Prostate gland (tissue), 2 donors: ENCODE results near the gene ATG4B. TPM values are rescaled to one million over a fixed set of nuclear protein-coding genes. Genes with fewer than 3 reads are reported as not detected.

Experiments
- DNase-seq: peaks from one replicate; pipeline ENCODE4 v3.0.0-alpha.2; 2019; ENCODE audit warnings: low spot score
- H3K27ac ChIP-seq, 2 donors: fragments of 200-600 bp; sonication (generic); 2 replicates each; pipeline ENCODE4 v1.5.1; 2017 to 2019
- H3K27me3 ChIP-seq: fragments of 200-600 bp; sonication (generic); replicated peaks from 2 replicates; pipeline ENCODE4 v1.5.1; 2019; ENCODE audit not compliant: insufficient read depth
- H3K36me3 ChIP-seq, 2 donors: fragments of 200-600 bp; sonication (generic); 1 replicate in 1 of 2; 2 replicates in 1 of 2; pipeline versions ENCODE4 v1.5.1 to v1.8.1; 2017 to 2019
- H3K4me1 ChIP-seq: fragments of 200-600 bp; sonication (generic); replicated peaks from 2 replicates; pipeline ENCODE4 v1.5.1; 2019
- H3K4me3 ChIP-seq, 2 donors: fragments of 200-600 bp; sonication (generic); 2 replicates each; pipeline ENCODE4 v1.5.1; 2017 to 2019
- H3K9me3 ChIP-seq: fragments of 200-600 bp; sonication (generic); 2 replicates; pipeline ENCODE4 v1.5.1; 2017
- POLR2A ChIP-seq: fragments of 450-650 bp; IDR thresholded peaks from one replicate; pipeline ENCODE4 v1.6.1; 2016; ENCODE audit warnings: antibody characterized with exemption, mild to moderate bottlenecking
- POLR2AphosphoS5 ChIP-seq: sonication (generic); formaldehyde crosslinking; IDR thresholded peaks from one replicate; pipeline ENCODE4 v1.6.1; 2017; ENCODE audit warnings: antibody characterized with exemption
- whole genome bisulfite sequencing: methylation state at CpG from one replicate; pipeline ENCODE4 v1.1.5; 2018; 5-methylcytosine and 5-hydroxymethylcytosine counted together
- intact Hi-C: fragments of 100-400 bp; cut with DNase I; formaldehyde crosslinking; loops from one replicate; pipeline ENCODE4 v1.14.2; 2022
- total RNA-seq, 2 donors: library from RNA; depleted of rRNA; stranded (reverse); fragments of >200 nt; gene quantifications; one replicate each; pipeline ENCODE4 v1.1.0, GENCODE V29; 2016
- TF ChIP-seq, protein P1 (sequence below), 4 experiments: fragments of 200-600 bp in 2 of 4; fragments of 450-650 bp in 2 of 4; sonication (generic) in 2 of 4; IDR thresholded peaks; 1 replicate in 3 of 4; 2 replicates in 1 of 4; pipeline ENCODE4 v1.5.1; 2016 to 2019; ENCODE audit warnings: antibody characterized with exemption in 4 of 4, mild to moderate bottlenecking in 2 of 4, moderate library complexity in 2 of 4

Gene ATG4B
- total RNA-seq, 2 donors from 2014 or later, result 63.9 to 162 TPM

DNA sequence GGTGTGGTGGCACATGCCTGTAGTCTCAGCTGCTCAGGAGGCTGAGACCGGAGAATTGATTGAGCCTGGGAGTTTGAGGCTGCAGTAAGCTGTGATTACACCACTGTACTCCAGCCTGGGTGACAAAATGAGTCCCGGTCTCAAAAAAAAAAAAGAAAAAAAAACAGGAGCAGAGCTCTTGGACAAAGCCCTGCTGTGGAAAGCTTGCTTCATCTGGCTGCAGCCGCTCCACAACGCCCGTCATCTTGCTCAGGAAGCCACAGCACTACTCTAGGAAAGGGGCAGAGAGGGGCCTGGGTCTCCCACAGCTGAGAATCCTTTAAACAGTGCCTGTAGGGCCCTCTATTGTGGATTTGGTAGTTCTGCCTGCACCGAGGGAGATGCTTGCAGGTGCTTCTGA is 11.0 kb downstream of the ATG4B start:
- TF ChIP-seq POLR2AphosphoS5, result no peak
- no peak for TF ChIP-seq POLR2A
- TF ChIP-seq, protein P1, sequence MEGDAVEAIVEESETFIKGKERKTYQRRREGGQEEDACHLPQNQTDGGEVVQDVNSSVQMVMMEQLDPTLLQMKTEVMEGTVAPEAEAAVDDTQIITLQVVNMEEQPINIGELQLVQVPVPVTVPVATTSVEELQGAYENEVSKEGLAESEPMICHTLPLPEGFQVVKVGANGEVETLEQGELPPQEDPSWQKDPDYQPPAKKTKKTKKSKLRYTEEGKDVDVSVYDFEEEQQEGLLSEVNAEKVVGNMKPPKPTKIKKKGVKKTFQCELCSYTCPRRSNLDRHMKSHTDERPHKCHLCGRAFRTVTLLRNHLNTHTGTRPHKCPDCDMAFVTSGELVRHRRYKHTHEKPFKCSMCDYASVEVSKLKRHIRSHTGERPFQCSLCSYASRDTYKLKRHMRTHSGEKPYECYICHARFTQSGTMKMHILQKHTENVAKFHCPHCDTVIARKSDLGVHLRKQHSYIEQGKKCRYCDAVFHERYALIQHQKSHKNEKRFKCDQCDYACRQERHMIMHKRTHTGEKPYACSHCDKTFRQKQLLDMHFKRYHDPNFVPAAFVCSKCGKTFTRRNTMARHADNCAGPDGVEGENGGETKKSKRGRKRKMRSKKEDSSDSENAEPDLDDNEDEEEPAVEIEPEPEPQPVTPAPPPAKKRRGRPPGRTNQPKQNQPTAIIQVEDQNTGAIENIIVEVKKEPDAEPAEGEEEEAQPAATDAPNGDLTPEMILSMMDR (IDR thresholded peaks at IDR 0.05), result no peak

DNA sequence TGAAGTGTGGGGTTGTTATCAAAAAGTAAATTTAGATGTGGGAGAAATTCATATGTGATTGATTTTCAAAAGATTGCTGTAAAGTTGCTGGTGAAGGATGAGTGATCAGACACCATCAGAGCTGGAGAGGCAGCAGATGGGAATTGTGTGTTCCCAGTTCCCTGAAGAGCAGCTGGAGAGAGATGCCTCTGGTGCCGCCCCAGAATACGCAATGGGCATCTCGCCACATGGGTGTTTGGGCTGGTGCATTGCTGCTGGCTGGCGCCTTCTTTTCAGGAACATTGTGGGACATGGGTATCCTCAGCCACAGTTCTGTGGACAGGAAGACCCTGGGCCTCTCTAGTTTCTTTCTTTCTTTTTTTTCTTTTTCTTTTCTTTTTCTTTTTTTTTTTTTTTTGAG is 11.9 kb downstream of the ATG4B start:
- 74% methylated on average over 4 of the region's 4 CpGs for WGBS
- intact Hi-C loops, result no loop called here
- DNase-seq, result no peak
- no peak overlapping the region for H3K4me3 ChIP-seq
- TF ChIP-seq POLR2AphosphoS5 (no peak), POLR2A (no peak)
- TF ChIP-seq, protein P1 (IDR thresholded peaks at IDR 0.05), result no peak
- no peaks in the 10 kb centered on the region for H3K9me3 ChIP-seq
- H3K27me3 ChIP-seq, result no peaks in the 10 kb centered on the region
- no peaks in the 10 kb centered on the region for H3K36me3 ChIP-seq
- H3K27ac ChIP-seq, result no peak overlapping the region
- no peaks in the 10 kb centered on the region for H3K4me1 ChIP-seq

More for the DNA sequence above, 11.0 kb downstream of the ATG4B start:
- WGBS, result 82% methylated on average over 6 of the region's 6 CpGs
- Histone ChIP-seq H3K4me3 (no peak overlapping the region), H3K4me1 (no peaks in the 10 kb centered on the region), H3K36me3 (no peaks in the 10 kb centered on the region), H3K27ac (no peak overlapping the region), H3K9me3 (no peaks in the 10 kb centered on the region), H3K27me3 (no peaks in the 10 kb centered on the region)
- intact Hi-C loops, result no loop called here
- no peak for DNase-seq

DNA sequence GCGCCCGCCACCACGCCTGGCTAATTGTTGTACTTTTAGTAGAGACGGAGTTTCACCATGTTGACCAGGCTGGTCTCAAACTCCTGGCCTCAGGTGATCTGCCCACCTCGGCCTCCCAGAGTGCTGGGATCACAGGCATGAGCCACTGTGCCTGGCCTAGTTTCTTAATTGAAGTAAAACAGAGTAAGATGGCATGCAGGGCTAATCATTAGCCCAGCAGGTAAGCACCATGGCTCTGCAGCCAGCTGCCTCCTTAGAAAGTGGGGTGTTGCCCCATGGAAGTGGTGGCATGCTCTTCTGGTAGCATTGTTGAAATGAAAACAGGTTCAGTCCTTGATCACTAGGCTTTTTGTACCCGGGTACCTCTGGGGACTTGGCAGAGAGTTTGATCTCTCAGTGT is 12.4 kb downstream of the ATG4B start:
- no peak for DNase-seq
- intact Hi-C loops, result no loop called here
- H3K4me1 ChIP-seq, result no peaks in the 10 kb centered on the region
- TF ChIP-seq POLR2A (no peak), POLR2AphosphoS5 (no peak)
- TF ChIP-seq, protein P1 (IDR thresholded peaks at IDR 0.05), result no peak
- H3K4me3 ChIP-seq, result no peak overlapping the region
- 78% methylated on average over 6 of the region's 6 CpGs for WGBS
- H3K9me3 ChIP-seq, result no peaks in the 10 kb centered on the region
- H3K36me3 ChIP-seq, result peaks cover under 1 to 3% of the 10 kb centered on the region in 2 donors
- no peak overlapping the region for H3K27ac ChIP-seq
- no peaks in the 10 kb centered on the region for H3K27me3 ChIP-seq

DNA sequence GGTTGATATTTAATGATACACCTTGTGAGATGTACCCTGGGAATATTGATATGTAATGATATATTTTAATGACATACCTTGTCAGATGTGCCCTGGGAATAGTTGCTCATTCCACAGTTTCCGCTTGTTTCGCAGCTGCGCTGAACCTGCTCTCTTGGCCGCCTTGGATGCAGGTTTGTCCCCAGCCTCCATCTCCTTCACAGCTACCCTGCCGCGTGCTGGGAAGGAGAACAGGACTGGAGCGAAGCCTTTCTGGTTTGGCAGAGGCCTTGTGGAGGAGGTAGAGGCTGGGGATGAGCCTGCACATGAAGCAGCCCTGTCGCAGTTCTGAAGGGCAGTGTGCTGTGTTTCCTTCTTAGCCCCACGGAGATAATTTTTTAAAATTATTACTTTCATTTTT is 14.6 kb downstream of the ATG4B start:
- TF ChIP-seq POLR2AphosphoS5 (no peak), POLR2A (no peak)
- TF ChIP-seq, protein P1 (IDR thresholded peaks at IDR 0.05), result no peak
- Histone ChIP-seq H3K4me1 (no peaks in the 10 kb centered on the region), H3K27ac (no peak overlapping the region), H3K36me3 (peaks cover 7 to 10% of the 10 kb centered on the region in 2 donors), H3K9me3 (no peaks in the 10 kb centered on the region), H3K27me3 (no peaks in the 10 kb centered on the region), H3K4me3 (no peak overlapping the region)
- no peak for DNase-seq
- intact Hi-C loops, result no loop called here
- 94% methylated on average over 9 of the region's 9 CpGs for WGBS

DNA sequence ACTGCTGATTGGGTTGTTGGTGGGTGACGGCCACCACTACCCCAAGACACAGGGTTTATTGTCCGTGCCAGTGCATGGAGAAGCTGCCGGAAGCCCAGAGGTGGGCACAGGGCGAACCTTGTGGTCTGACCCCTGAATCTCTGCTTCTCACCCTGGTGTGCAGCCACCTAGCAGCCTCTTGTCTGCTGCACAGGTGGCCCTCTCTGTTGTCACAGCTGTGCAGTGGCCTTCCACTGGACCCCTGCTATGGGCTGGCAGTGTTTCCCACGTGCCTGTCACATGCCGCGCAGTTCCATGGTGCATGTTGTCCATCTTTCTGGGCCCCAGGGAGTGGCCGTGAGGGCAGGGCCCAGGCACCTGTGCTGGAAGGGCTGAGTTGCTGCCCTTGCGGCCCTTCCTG is 15.2 kb downstream of the ATG4B start:
- no peak overlapping the region for H3K27ac ChIP-seq
- WGBS, result 97% methylated on average over 9 of the region's 9 CpGs
- no peaks in the 10 kb centered on the region for H3K4me1 ChIP-seq
- H3K36me3 ChIP-seq, result peaks cover 7 to 10% of the 10 kb centered on the region in 2 donors
- DNase-seq, result no peak
- H3K4me3 ChIP-seq, result no peak overlapping the region
- H3K9me3 ChIP-seq, result no peaks in the 10 kb centered on the region
- intact Hi-C loops, result no loop called here
- no peak for TF ChIP-seq POLR2A
- no peak for TF ChIP-seq POLR2AphosphoS5
- TF ChIP-seq, protein P1 (IDR thresholded peaks at IDR 0.05), result no peak
- H3K27me3 ChIP-seq, result no peaks in the 10 kb centered on the region
